Keratinocyte (primary cell): ENCODE results near the gene SLC7A14. TPM values are rescaled to one million over a fixed set of nuclear protein-coding genes. Genes with fewer than 3 reads are reported as not detected.

Experiments
- DNase-seq: peaks from one replicate; pipeline ENCODE4 v3.0.0-alpha.2; 2011; ENCODE audit warnings: low read depth, missing footprints, low spot score
- FAIRE-seq: peaks from 2 replicates; lab custom pipeline; 2011; peaks lifted over from hg19 to GRCh38; lab: Jason Lieb, UNC
- H2AFZ ChIP-seq: 2 replicates; pipeline ENCODE4 v1.6.0; 2012; ENCODE audit warnings: low read length, control low read depth, inconsistent platforms; ENCODE audit not compliant: control insufficient read depth
- H3K27ac ChIP-seq: 2 replicates; pipeline ENCODE4 v1.5.1; 2011; ENCODE audit warnings: low read length; ENCODE audit not compliant: control insufficient read depth, insufficient read depth
- H3K27me3 ChIP-seq: 3 replicates; pipeline ENCODE4 v1.6.0; 2011; ENCODE audit warnings: low read length; ENCODE audit not compliant: control insufficient read depth, insufficient read depth; ENCODE audit errors: extremely low read depth
- H3K36me3 ChIP-seq, 2 experiments: 2 replicates in 1 of 2; 3 replicates in 1 of 2; pipeline ENCODE4 v1.5.1; 2011; ENCODE audit warnings: low read length in 2 of 2, mild to moderate bottlenecking in 1 of 2; ENCODE audit not compliant: control insufficient read depth in 2 of 2, insufficient read depth in 2 of 2; ENCODE audit errors: extremely low read depth in 1 of 2
- H3K4me1 ChIP-seq: 3 replicates; pipeline ENCODE4 v1.5.1; 2011; ENCODE audit warnings: low read length; ENCODE audit not compliant: control insufficient read depth, insufficient read depth; ENCODE audit errors: extremely low read depth
- H3K4me2 ChIP-seq: 3 replicates; pipeline ENCODE4 v1.6.0; 2011; ENCODE audit warnings: low read depth, low read length; ENCODE audit not compliant: control insufficient read depth, insufficient read depth; ENCODE audit errors: extremely low read depth
- H3K4me3 ChIP-seq, 3 experiments: fragments of 200-600 bp in 1 of 3; sonication (generic) in 1 of 3; 2 replicates in 2 of 3; 3 replicates in 1 of 3; pipeline ENCODE4 v1.5.1; 2011 to 2016; ENCODE audit warnings: low read length in 3 of 3, mild to moderate bottlenecking in 3 of 3, control low read depth in 2 of 3, inconsistent platforms in 1 of 3, low read depth in 1 of 3, mixed read lengths in 1 of 3, mixed run types in 1 of 3, moderate library complexity in 1 of 3; ENCODE audit not compliant: control insufficient read depth in 2 of 3, insufficient read depth in 2 of 3; ENCODE audit errors: extremely low read depth in 1 of 3
- H3K79me2 ChIP-seq: 2 replicates; pipeline ENCODE4 v1.6.0; 2012; ENCODE audit warnings: low read length; ENCODE audit not compliant: control insufficient read depth, insufficient read depth
- H3K9ac ChIP-seq: 3 replicates; pipeline ENCODE4 v1.6.0; 2011; ENCODE audit warnings: low read length; ENCODE audit not compliant: control insufficient read depth, insufficient read depth; ENCODE audit errors: extremely low read depth
- H3K9me1 ChIP-seq: 3 replicates; pipeline ENCODE4 v1.6.0; 2011; ENCODE audit warnings: low read length; ENCODE audit not compliant: control insufficient read depth, insufficient read depth; ENCODE audit errors: extremely low read depth
- H3K9me3 ChIP-seq: 2 replicates; pipeline ENCODE4 v1.5.1; 2012; ENCODE audit warnings: low read depth, low read length; ENCODE audit not compliant: control insufficient read depth
- H4K20me1 ChIP-seq: 3 replicates; pipeline ENCODE4 v1.6.0; 2011; ENCODE audit warnings: low read length; ENCODE audit not compliant: control insufficient read depth, insufficient read depth; ENCODE audit errors: extremely low read depth
- CTCF ChIP-seq, 3 experiments: IDR thresholded peaks in 1 of 3; conservative IDR thresholded peaks in 1 of 3; optimal IDR thresholded peaks in 1 of 3; 2 replicates in 2 of 3; 3 replicates in 1 of 3; pipeline versions ENCODE3 to v1.5.1; 2011; ENCODE audit warnings: low read length in 3 of 3, mild to moderate bottlenecking in 3 of 3, moderate library complexity in 2 of 3, control low read depth in 1 of 3, inconsistent platforms in 1 of 3; ENCODE audit not compliant: insufficient read depth in 2 of 3; ENCODE audit errors: extremely low read depth in 1 of 3
- EZH2 ChIP-seq: IDR thresholded peaks from one replicate; pipeline ENCODE4 v1.6.1; 2012; ENCODE audit warnings: inconsistent platforms, mild to moderate bottlenecking, low read length, moderate library complexity
- dilution Hi-C: fragments of 300-500 bp; cut with MboI; formaldehyde crosslinking; loops from one replicate; pipeline ENCODE4 v1.7.0; 2020; ENCODE audit warnings: low sequenced_read_pairs; ENCODE audit not compliant: extremely low pct_ligation_motif_present
- polyA plus RNA-seq, 5 experiments: library from polyadenylated mRNA; depleted of rRNA in 3 of 5; stranded (reverse) in 3 of 5; stranded (forward) in 1 of 5; unstranded in 1 of 5; fragments of >200 nt; gene quantifications; 1 replicate in 1 of 5; 2 replicates in 3 of 5; 3 replicates in 1 of 5; pipeline versions ENCODE4 v1.2.1 to v1.2.3, GENCODE V29; 2011 to 2012; ENCODE audit warnings: missing spikeins in 2 of 5, low read depth in 1 of 5, low replicate concordance in 1 of 5

The SLC7A14 gene
- polyA plus RNA-seq, 1 donor (not counting 4 experiments of a cell fraction or from before 2014, with no cell fraction given), result not detected

GRCh38 chr3:170593634-170594033 lies 7.8 kb upstream of the SLC7A14 start:
- Histone ChIP-seq H3K9me1 (no peaks in the 10 kb centered on the region), H3K9me3 (no peaks in the 10 kb centered on the region), H3K36me3 (no peaks in the 10 kb centered on the region), H3K27me3 (no peaks in the 10 kb centered on the region), H3K27ac (no peak overlapping the region), H3K79me2 (no peaks in the 10 kb centered on the region), H3K9ac (no peak overlapping the region), H4K20me1 (no peaks in the 10 kb centered on the region), H3K4me1 (no peaks in the 10 kb centered on the region), H2AFZ (no peak overlapping the region), H3K4me2 (no peak overlapping the region), H3K4me3 (no peak overlapping the region)
- no peak for DNase-seq
- dilution Hi-C loops, result no loop called here
- TF ChIP-seq EZH2 (no peak), CTCF (optimal IDR thresholded peaks at IDR 0.05 in 1 of 3, IDR thresholded peaks at IDR 0.05 in 1 of 3, conservative IDR thresholded peaks at IDR 0.05 in 1 of 3; ENCODE audit: extremely low read depth in 1 of 3, insufficient read depth in 2 of 3, low read length in 3 of 3) (no peak)
- FAIRE-seq, result no peak

GRCh38 chr3:170589113-170589512 lies 3.2 kb upstream of the SLC7A14 start:
- Histone ChIP-seq H4K20me1 (no peaks in the 10 kb centered on the region), H3K4me1 (no peaks in the 10 kb centered on the region), H3K27ac (no peak overlapping the region), H3K9me1 (no peaks in the 10 kb centered on the region), H3K79me2 (no peaks in the 10 kb centered on the region), H3K9ac (no peak overlapping the region), H3K4me3 (no peak overlapping the region), H3K4me2 (no peak overlapping the region), H3K9me3 (no peaks in the 10 kb centered on the region), H3K27me3 (peaks cover 33% of the 10 kb centered on the region), H2AFZ (no peak overlapping the region), H3K36me3 (no peaks in the 10 kb centered on the region)
- dilution Hi-C loops, result no loop called here
- TF ChIP-seq CTCF (optimal IDR thresholded peaks at IDR 0.05 in 1 of 3, IDR thresholded peaks at IDR 0.05 in 1 of 3, conservative IDR thresholded peaks at IDR 0.05 in 1 of 3; ENCODE audit: extremely low read depth in 1 of 3, insufficient read depth in 2 of 3, low read length in 3 of 3), result no peak
- TF ChIP-seq EZH2, result no peak
- DNase-seq, result no peak
- FAIRE-seq, result no peak
